GM18498 (cell line): ENCODE measurements around the gene MGAT5.

ENCODE experiments used
- ATAC-seq: cut with Tn5 transposase; IDR thresholded peaks from one replicate; pipeline ENCODE4 v1.9.1; 2021; ENCODE audit warnings: mild to moderate bottlenecking, moderate library complexity; ENCODE audit not compliant: unreplicated experiment

MGAT5 gene

DNA sequence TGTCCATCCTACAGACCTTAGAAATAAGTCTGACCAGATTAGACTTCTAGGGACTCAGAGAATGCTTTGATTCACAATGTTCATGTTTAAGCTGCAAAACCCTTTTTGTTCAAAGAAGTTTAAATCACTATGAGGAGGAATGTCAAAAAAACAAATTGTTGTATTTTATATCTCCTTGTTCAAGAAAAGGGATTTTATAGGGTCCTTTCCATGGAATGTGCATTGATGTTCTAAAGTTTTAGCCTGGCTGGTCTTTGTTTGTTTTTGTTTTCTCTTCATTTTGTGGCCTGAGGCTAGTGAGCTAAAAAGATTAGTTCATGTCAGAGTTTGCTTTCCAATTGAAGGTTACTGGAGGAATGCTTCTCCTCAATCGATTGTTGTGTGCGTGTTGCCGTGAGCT is 77.2 kb downstream of the MGAT5 start:
- no peak for ATAC-seq

DNA sequence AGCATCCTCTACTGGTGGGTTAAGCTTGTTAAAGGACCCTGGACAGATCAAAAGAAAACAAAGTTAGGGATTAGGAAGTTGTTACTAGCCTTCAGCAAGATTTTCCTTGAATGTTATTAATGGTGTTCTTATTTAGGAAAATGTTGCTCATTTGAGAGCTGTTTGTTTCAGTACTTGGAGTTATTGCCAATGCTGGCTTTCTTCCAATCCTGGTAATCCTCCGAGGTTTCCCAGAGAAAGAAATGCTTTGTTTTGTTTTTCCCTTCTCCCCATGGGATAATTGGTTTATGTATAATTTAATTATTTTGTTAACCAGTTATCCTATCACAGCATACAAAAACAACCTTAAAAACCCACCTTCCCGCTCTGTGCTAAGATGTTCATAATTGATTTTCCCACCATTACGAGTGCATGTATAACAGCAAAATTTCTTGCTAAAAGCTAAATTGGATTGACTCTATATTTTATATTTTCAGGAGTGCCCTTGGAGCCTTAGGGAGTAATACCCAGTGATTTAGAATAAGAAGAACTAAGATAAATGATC is 79.8 kb downstream of the MGAT5 start:
- no peak for ATAC-seq

DNA sequence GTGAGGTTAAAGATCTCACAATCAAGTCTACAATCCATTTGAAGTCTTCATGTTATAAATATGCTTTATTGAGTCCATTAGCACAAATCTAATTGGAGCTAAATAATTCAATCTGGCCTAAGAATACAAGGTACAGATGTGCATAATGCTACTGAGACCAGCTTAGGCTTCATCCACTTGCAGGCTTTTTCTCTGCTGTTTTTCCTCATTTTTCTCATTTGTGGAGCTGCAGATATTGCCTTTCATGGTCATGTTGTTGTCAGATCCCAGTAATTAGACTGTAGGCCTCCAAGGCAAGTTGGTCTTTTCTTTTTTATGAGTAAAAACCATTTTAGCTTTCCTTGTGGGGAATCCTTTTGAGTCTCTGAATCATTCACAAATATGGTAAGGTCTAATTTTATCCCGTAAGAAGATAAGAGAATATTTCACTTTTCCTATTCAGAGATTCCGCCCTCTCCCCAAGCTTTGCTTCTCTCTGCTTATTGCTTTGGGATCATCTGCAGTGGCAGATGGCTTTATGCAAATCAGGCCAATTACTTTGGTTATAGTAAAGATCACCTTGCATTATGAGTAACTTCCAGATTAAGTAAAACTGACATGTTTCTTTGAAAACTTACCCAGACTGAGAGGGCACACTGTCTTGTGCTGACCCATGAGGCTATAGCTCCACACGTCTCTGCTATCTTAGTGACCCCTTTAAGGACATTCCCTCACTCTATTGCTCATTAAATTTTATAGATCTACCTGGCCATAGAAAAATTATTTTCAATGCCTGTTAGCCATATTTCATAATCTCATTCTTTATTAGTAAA is 80.9 kb downstream of the MGAT5 start:
- no peak for ATAC-seq

DNA sequence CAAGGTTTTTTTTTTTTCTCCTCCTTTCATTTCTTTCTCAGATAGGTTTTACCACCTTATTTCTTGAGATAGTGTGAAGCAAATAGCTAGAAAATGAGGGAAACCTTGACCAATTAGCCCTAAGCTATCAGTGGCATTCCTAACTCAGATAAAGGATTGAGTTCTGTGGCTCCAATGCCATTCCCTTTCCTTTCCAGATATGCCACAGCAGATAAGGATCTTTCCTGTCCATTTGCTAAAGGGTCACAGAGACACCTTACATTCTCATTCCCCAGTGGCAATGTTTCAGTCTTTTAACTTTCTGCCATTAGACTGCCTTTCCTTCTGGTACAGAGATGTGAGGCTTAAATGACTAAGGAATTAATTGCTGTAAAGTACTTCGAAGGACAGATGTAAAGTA is 81.7 kb downstream of the MGAT5 start:
- ATAC-seq = no peak

DNA sequence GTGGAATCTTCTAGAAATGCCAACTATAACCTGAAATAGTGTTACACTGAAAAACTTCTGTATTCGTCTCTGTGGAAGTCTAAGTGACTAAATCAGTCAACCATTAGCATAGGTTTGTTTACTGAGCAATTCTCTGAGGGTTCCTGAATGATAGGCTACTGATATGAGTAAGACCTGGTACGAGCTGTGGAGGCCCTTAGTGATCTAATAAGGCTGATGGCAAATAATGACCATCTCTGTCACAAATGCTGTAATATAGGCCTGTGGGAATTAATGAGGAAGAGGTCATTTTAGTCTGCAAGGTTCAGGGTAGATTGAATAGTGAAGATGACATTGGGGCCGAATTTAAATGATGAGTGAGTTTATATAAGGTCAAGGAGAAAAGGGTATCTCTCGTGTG is 82.5 kb downstream of the MGAT5 start:
- peak; percentile 96 for ATAC-seq

DNA sequence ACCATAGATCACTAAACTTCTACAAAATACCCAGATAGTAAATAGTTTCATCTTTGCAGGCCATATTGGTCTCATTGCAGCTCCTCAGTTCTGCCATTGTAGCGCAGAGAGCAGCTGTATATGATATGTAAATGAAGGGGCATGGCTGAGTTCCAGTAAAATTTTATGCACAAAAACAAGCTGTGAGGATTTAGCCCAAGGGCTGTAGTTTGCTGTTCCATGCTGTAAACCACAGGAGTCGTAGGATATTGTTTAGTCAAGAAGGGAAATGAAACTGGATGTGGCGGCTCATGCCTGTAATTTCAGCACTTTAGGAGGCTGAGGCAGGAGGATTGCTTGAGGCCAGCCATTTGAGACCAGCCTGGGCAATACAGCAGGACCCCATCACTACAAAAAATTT is 83.0 kb downstream of the MGAT5 start:
- ATAC-seq = no peak

DNA sequence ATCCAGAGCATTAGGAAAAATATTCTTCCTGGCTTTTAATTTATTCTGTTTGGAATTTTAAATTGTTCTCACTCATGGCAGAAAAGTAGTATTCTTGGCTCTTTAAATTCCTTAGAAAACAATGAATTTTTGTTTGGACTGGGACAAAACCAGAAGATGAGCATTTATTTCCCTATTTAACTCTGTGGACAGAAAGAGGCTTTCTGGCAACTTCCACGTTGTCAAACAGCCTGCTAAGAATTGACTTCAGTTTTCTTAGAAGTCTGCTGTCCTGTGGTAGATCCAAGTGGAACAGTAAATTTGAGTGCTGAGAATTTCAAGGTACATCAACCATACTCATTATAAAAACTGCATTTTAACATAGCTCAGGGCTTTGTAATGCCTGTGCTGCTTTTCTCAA is 83.8 kb downstream of the MGAT5 start:
- no peak for ATAC-seq

DNA sequence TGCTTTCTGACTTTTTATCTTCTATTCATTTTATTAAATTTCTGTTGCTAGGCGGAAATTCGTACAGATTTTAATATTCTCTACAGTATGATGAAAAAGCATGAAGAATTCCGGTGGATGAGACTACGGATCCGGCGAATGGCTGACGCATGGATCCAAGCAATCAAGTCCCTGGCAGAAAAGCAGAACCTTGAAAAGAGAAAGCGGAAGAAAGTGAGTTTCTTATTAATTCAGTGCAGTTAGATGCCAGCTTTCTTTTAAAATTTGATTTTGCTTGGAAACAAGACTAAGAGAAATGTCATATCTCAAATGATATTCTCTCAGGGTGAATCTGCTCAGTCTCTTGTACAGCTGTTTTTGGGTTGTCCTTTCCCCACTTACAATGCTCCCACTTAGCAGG is 84.3 kb downstream of the MGAT5 start:
- ATAC-seq = no peak

DNA sequence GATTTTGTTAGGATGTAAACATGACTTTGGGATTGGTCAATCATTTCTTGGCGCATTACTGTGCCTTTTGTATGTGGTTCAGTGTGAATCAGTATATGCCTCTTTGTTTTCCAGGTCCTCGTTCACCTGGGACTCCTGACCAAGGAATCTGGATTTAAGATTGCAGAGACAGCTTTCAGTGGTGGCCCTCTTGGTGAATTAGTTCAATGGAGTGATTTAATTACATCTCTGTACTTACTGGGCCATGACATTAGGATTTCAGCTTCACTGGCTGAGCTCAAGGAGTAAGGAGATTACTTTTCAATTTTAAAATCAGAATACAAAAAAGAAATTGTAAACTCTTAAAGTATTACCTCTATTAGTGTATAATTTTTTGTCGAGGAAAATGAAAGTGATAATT is 87.6 kb downstream of the MGAT5 start:
- ATAC-seq = no peak

DNA sequence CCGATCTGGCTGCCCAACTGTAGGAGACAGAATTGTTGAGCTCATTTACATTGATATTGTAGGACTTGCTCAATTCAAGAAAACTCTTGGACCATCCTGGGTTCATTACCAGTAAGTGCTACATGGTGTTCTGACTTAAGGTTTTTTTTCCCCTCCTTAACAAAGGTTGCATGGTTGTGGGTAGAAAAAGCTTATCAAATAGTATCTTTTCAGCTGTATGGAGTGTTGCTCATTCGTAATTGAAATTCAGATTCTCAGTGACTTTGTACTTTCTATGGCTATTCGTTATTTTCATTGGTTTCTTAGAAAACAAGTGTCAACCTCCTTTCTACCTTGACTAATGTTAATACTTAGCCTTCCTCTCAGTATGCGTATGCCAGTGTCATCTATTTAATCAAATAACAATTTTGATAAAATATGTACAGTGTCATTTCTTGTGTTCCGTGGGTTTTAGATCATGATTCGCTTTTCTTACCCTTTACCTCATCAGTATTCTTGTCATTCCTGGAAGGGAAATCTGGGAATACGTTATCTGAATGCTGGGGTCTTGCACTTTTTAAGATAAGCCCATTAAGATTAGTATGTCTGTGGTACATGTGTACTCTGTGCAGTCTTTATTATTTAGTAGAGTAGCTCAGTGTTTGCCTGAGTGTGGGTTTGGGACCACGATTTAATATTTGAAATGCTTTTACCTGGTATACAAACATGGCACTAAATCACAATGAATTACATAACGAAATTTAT is 91.3 kb downstream of the MGAT5 start:
- no peak for ATAC-seq

DNA sequence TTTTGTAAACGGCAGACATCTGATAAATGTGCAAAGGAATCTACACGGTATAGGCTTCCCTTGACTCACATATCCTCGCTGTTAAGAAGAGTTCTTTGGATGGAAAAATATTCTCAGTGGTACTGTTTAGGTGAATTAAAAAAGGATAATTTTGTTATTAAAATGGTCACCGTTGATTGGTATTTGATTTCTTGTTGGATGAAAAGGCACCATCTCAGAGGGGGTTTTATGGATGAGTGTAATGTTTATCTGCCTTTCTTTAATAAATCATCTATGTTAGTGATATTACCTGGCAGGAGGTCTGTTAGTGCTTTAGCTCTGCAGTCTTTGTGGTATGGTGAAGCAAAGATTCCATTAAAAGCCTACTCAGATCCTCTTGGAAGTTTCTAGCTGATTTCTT is 92.3 kb downstream of the MGAT5 start:
- ATAC-seq = no peak

DNA sequence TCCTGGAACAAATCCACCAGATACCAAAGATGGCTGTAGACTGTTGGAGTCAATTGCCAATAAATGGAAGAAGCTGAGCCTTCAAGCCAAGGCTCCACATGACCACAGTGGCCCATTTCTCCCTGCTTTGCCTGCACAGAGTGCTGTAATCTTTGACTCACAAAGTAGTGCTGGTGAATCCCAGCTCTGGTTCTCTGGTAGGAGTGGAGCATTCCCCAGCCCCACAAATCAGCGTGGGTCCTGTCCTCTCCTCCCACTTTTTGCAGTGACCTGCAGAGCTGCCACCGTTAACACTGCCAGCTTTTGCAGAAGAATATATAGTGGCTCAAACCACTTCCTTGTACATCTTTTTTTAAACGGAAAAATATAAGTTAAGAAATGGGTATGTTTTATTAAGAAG is 93.9 kb downstream of the MGAT5 start:
- ATAC-seq = no peak

DNA sequence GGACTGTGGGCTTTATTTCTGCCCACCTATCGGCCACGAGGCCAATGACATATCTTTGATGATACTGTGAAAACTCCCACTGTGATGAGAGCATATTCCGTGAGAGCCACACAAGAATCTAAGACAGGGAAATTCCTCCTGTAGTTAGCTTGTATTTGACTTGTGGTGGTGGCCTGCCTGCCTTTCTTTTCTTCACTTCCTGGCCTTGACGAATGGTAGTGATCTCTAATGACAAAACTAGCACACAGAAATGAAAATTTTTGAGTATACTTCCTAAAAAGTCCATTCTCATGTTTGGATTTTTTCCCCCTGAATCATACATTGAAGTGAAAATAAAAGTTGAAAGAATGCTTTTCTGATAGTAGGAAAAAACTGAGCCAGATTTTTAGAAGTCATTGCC is 94.4 kb downstream of the MGAT5 start:
- ATAC-seq = no peak

DNA sequence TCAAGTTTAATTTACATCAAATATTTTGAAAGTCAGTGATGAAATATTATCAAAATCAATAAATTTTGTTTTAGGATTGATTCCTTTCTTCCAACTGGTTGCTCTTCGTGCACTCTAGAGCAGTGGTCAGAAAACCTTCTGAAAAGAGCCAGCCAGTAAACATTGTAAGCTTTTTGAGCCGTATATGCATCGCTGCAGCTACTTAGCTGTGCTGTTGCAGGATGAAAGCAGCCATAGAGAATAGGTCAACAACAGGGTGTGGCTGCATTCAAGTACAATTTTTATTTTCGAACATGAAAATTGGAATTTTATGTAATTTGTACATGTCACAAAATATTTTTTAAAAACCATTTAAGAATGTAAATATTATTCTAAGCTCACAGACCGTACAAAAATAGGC is 94.9 kb downstream of the MGAT5 start:
- ATAC-seq = no peak

DNA sequence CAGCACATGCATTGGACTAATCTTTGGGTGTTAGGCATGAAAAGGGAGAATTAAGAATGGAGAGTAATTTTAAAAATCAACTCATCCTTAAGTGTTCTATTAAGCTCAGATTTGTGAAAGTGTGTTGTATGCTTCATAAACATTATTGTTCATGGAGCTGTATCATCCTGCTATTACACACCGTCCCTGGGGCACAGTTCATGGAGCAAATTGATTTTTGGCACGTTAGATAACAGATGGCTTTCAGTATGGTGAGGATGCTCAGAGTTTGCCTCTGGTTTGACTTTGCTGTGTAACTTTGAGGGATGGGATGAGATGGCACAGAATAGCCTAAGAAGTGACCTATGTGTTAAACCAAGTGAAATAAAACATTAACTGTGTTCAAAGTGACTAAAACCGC is 97.1 kb downstream of the MGAT5 start:
- no peak for ATAC-seq

DNA sequence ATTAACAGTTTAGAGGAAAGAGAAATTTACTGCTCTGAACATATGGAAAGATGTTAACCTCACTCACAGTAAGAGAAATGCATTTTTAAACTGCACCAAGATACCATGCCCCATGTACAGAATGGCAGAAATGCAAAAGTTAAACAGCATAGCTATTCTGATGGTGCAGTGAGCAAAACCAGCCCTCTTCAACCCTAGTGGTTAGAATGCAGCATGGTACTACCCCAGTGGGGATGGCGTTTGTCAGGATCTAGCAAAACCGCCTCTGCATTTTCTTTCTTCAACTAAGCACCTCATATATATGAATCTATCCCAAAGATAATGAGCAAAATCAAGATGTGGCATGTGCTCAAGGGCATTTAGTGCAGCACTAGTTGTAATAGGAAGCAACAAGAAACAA is 98.0 kb downstream of the MGAT5 start:
- no peak for ATAC-seq

DNA sequence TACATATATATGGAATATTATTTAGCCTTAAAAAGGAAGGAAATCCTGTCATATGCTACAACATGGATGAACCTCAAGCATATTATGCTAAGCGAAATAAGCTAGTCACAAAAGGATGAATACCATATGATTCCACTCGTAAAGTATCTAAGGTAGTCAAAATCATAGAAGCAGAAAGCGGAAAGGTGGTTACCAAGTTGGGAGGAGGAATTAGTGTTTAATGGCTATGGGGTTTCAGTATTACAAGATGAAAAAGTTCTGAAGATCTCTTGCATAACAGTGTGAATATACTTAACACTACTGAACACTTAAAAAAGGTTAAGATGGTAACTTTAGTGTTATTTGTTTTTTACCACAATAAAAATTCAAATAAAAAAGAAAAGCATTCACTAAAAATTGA is 99.0 kb downstream of the MGAT5 start:
- ATAC-seq = peak; percentile 55

DNA sequence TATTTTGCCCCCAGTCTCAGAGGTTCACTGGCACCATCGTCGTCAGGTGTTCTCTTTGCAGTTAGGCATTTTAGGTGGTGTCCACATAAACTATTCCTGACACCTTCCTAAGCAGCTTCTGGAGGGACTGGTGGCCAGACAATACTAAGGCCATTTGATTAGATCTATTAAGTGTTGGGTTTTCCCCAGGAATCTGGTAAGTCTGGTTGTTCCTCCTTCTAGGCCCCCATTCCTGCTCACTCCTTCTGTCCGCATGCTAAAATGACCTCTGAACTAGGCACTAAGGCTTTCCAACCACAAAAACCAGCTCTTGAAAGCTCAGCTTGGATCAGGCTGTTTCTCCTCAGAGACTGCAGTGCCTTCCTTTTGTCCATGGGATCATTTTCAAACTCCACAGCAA is 100.7 kb downstream of the MGAT5 start:
- ATAC-seq = no peak

DNA sequence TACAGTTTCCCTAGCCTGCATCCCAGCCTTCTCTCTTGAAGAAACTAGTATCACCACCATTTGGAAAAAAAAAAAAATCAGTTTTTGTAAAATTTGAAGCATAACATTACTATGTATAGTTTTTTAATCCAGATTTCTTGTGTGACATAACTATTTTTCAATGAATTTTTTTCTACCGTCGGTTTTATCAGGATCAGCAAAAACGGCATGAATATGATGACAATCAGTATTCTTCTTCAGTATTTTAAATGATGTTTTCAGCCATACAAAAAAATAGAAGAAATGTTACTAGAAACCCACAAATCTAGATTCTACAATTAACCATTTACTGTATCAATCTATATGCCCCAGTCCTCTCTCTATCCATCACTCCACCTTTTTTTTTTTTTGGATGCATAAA is 103.9 kb downstream of the MGAT5 start:
- no peak for ATAC-seq

DNA sequence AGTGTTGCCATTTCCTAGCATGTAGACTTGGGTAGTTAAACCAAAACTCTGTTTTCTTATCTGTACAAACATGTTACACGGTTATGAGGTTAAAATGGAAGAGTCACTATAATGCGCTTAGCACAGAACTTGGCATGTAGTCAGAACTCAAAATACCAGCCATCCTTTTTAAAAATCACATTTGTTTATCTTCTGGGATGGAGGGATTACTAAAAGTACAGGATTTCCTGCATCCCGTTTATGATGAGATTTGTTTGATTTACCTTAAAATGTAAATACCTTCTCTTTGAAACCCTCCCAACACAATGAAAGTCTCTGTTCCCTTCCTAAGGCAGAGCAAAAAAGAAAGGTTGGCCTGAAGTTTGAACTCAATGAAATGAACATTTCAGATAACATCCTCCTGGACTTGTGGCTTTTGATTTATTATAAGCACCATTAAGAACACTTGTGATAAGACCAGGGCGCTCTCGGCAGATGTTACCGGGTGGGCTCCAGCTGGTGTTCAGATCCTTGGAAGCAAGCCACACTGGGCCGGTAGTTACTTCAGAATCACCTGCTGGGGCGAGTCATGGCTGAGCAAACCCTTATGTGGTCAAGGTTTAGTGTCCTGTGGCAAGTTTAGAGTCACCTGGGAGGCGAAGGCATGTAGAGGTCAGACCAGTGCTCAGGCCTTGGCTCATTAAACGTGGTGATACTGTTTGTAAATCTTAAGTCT is 105.7 kb downstream of the MGAT5 start:
- ATAC-seq = no peak

DNA sequence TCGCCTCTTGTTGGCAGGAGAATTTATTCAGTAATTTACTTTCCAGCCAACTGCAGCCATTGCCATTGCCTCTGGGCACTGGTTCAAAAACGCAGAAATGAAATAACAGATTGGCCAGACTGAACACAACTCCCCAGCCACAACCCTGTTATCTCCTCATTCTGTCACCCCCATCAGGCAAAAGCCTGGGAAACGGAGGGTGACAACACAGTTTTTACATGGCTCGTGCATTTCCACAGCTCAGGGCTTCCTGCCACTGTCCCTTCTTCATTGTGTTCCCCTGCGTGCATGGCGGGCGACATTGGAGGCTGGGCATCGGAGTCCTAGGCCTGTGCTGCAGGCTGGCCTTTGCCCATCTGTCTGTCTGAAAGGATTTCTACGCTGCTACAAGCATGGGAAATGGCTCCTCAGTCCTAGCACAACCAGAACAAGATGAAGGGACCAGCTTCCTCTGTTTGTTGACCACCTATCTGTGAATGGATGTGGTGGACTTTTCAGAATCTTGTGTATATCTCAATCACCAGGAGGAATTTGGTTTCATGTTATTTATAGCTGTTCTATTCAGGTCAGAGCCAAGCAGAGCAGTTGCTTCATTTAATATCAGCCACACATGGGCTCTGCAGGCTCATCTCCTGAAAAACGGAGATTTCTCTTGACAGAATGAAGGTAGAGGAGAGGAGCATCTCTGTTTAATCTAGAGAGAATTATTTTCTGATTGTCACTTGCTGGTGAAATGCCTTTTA is 107.0 kb downstream of the MGAT5 start:
- ATAC-seq = no peak
